Spleen (tissue), 13 donors: ENCODE results near the gene SPDYE1. TPM values are rescaled to one million over a fixed set of nuclear protein-coding genes. Genes with fewer than 3 reads are reported as not detected.
"Not testable (repeated sequence)": the region's sequence is repeated elsewhere in the genome, so short reads cannot be mapped to it uniquely, and the experiment has no call there.

Experiments used
- DNase-seq: peaks from one replicate; pipeline ENCODE4 v3.0.0-alpha.2; 2020
- H3K27ac ChIP-seq, 8 donors: fragments of 200-600 bp; sonication (generic) in 7 of 8; 1 replicate in 4 of 8; 2 replicates in 4 of 8; pipeline versions ENCODE4 v1.5.0 to v1.8.0; 2016 to 2021; ENCODE audit warnings: inconsistent platforms in 4 of 8, mild to moderate bottlenecking in 4 of 8, moderate library complexity in 1 of 8
- H3K27me3 ChIP-seq, 7 donors: fragments of 200-600 bp; sonication (generic) in 6 of 7; replicated peaks in 1 of 7; 1 replicate in 4 of 7; 2 replicates in 3 of 7; pipeline versions ENCODE4 v1.5.0 to v1.8.0; 2016 to 2021; ENCODE audit warnings: inconsistent platforms in 3 of 7, mild to moderate bottlenecking in 1 of 7
- H3K36me3 ChIP-seq, 6 donors: fragments of 200-600 bp; sonication (generic) in 5 of 6; 1 replicate in 4 of 6; 2 replicates in 2 of 6; pipeline versions ENCODE4 v1.5.0 to v1.8.0; 2016 to 2021; ENCODE audit warnings: inconsistent platforms in 2 of 6
- H3K4me1 ChIP-seq, 6 donors: fragments of 200-600 bp; sonication (generic) in 5 of 6; 1 replicate in 3 of 6; 2 replicates in 3 of 6; pipeline versions ENCODE4 v1.5.0 to v1.8.0; 2016 to 2021; ENCODE audit warnings: inconsistent platforms in 3 of 6
- H3K4me3 ChIP-seq, 8 donors: fragments of 200-600 bp; sonication (generic) in 7 of 8; 1 replicate in 4 of 8; 2 replicates in 4 of 8; pipeline versions ENCODE4 v1.5.0 to v1.8.0; 2016 to 2021; ENCODE audit warnings: inconsistent platforms in 4 of 8, mild to moderate bottlenecking in 4 of 8, moderate library complexity in 2 of 8
- H3K9me3 ChIP-seq, 8 donors: fragments of 200-600 bp; sonication (generic) in 7 of 8; 1 replicate in 4 of 8; 2 replicates in 4 of 8; pipeline versions ENCODE4 v1.5.0 to v1.8.0; 2016 to 2021; ENCODE audit warnings: inconsistent platforms in 4 of 8
- POLR2A ChIP-seq, 3 donors: fragments of 450-650 bp; IDR thresholded peaks; one replicate each; pipeline ENCODE4 v1.5.1; 2017; ENCODE audit warnings: antibody characterized with exemption in 3 of 3, mild to moderate bottlenecking in 1 of 3
- POLR2AphosphoS5 ChIP-seq, 3 donors: sonication (generic); formaldehyde crosslinking; IDR thresholded peaks; one replicate each; pipeline ENCODE4 v1.5.1; 2017; ENCODE audit warnings: antibody characterized with exemption in 3 of 3
- WGBS, 5 donors: extraction: QIAGEN DNeasy Blood & Tissue Kit in 3 of 5; methylation state at CpG; one replicate each; pipeline versions ENCODE4 v1.1.5 to v1.1.7; 2013 to 2018; 5-methylcytosine and 5-hydroxymethylcytosine counted together
- intact Hi-C: fragments of 100-400 bp; cut with DNase I; formaldehyde crosslinking; loops from one replicate; pipeline ENCODE4 v1.15.0; 2023; ENCODE audit warnings: low total_unique reads
- long read RNA-seq, 2 donors: transcript quantifications; one replicate each; lab custom pipeline, GENCODE V29; 2026
- polyA plus RNA-seq, 3 donors: library from polyadenylated mRNA; stranded (reverse); fragments of 200-250 nt; gene quantifications; one replicate each; pipeline ENCODE4 v1.2.1, GENCODE V29; 2013
- total RNA-seq, 7 donors: library from RNA; depleted of rRNA in 3 of 7; stranded (reverse); fragments of >200 nt in 3 of 7; fragmentation: NEBNext Ultra II Directional in 4 of 7; extraction: Animal tissue kit (Norgen Biotek cat#: 25700) in 4 of 7; gene quantifications; one replicate each; pipeline versions ENCODE4 v1.1.0 to v1.2.1, GENCODE V29; 2016 to 2021
- TF ChIP-seq, protein P1 (sequence below), 11 experiments: fragments of 200-600 bp in 7 of 11; fragments of 450-650 bp in 4 of 11; sonication (generic) in 4 of 11; IDR thresholded peaks in 8 of 11; conservative IDR thresholded peaks in 3 of 11; 1 replicate in 7 of 11; 2 replicates in 4 of 11; pipeline versions ENCODE4 v1.4.0 to v1.8.0; 2016 to 2021; ENCODE audit warnings: antibody characterized with exemption in 11 of 11, inconsistent platforms in 4 of 11, mild to moderate bottlenecking in 1 of 11
- donor health status: healthy with polysubstance abuse.
- donor health status: DM: no; HTN: no; CAD: no; lungs with moderate emphysema.
- donor health status: DM: no; HTN: no; CAD: no.
- donor health status: Bipolar disorder and iron deficiency.
- donor health status: healthy.
- donor health status: DM: no; HTN: no; CAD: no.
- donor health status: DM: yes; HTN: yes; CAD: no.

Gene SPDYE1, protein sequence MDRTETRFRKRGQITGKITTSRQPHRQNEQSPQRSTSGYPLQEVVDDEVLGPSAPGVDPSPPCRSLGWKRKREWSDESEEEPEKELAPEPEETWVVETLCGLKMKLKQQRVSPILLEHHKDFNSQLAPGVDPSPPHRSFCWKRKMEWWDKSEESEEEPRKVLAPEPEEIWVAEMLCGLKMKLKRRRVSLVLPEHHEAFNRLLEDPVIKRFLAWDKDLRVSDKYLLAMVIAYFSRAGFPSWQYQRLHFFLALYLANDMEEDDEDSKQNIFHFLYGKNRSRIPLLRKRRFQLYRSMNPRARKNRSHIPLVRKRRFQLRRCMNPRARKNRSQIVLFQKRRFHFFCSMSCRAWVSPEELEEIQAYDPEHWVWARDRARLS
- total RNA-seq, result not detected
- polyA plus RNA-seq, result not detected
- long read RNA-seq, donor 1, result 0 reads
- long read RNA-seq, donor 2, result 0 reads

DNA sequence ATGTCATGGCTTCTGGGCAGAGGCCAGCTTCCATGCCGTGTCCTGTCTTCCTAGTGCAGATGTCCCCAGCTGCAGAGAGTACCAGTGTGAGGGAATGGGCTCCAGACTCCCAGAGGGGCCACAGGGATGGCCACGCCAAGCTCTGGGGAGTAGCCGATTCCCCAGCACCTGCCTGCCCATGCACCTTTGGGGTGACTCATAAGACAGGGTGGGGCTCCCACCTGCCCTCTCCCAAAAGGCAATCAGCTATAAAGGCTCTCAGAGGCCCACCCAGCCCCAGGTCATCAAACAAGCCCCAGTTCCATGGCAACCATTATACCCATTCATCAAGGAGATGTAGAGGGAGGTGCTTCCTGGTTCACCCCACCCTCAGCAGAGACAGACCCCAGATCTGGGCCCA lies at the start of gene SPDYE1:
Gene SPDYE1, plus strand, starts transcription at position 366 of the 400 bp plus-strand sequence. CDS start 2,053 bp downstream, outside the sequence.
- H3K27me3 ChIP-seq, intact Hi-C loops, H3K27ac ChIP-seq, H3K4me1 ChIP-seq, H3K9me3 ChIP-seq, H3K4me3 ChIP-seq, H3K36me3 ChIP-seq, DNase-seq: not testable (repeated sequence)
- WGBS, 5 donors, result 97 to 98% (median 98%) methylated on average over 3 of the region's 3 CpGs; no CpG with 5 or more reads in 2 of the 5 donors

DNA sequence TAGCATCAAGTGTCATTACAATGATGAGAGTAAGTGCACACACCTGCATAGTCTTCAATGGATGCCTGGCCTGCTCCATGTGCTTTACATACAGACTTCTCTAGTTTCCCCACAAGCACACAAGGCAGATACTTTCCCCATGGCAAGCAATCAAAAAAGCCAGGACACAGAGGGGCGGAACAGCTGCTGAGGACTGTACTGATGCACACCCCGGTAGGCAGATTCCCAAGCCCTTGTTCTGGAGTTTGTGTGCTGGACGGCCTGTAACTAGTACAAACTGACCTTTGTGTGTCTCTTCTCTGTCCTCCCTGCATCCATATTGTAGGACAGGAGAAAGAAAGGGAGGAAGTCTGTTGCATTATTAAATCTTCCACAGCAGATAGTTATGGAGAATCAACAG lies 45.7 kb upstream of the SPDYE1 start:
- no peak overlapping the region for H3K27ac ChIP-seq
- TF ChIP-seq, protein P1, sequence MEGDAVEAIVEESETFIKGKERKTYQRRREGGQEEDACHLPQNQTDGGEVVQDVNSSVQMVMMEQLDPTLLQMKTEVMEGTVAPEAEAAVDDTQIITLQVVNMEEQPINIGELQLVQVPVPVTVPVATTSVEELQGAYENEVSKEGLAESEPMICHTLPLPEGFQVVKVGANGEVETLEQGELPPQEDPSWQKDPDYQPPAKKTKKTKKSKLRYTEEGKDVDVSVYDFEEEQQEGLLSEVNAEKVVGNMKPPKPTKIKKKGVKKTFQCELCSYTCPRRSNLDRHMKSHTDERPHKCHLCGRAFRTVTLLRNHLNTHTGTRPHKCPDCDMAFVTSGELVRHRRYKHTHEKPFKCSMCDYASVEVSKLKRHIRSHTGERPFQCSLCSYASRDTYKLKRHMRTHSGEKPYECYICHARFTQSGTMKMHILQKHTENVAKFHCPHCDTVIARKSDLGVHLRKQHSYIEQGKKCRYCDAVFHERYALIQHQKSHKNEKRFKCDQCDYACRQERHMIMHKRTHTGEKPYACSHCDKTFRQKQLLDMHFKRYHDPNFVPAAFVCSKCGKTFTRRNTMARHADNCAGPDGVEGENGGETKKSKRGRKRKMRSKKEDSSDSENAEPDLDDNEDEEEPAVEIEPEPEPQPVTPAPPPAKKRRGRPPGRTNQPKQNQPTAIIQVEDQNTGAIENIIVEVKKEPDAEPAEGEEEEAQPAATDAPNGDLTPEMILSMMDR (IDR thresholded peaks at IDR 0.05 in 8 of 11, conservative IDR thresholded peaks at IDR 0.05 in 3 of 11), result no peak
- TF ChIP-seq POLR2AphosphoS5 (IDR thresholded peaks at IDR 0.05) (no peak), POLR2A (IDR thresholded peaks at IDR 0.05) (no peak)
- 87 to 98% (median 93%) methylated on average over 3 of the region's 3 CpGs for WGBS, 5 donors

DNA sequence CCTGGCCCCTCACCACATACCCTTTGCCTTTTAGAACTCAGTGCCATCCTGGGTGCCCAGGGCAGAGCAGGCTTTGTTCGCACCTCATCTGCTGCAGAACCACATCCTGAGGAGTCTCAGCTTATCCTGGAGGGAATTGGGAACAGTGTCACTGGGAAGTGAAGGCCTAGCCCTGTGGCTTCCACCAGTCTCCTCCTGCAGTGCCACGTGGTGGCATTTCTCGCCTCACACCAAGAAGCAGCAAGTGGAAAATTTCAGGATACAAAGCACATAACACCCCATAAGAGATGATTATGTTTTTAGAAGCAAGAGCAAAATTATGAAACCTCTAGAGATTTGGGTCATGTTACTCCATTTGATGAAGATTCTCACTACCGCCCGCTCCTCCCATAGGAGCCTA lies 44.6 kb upstream of the SPDYE1 start:
- Histone ChIP-seq H3K4me3 (no peak overlapping the region), H3K27me3 (no peaks in the 10 kb centered on the region), H3K9me3 (no peaks in the 10 kb centered on the region), H3K27ac (no peak overlapping the region), H3K36me3 (peaks cover 0 to 75% (median 41%) of the 10 kb centered on the region in 6 donors), H3K4me1 (no peaks in the 10 kb centered on the region)
- WGBS, 5 donors, result 95 to 98% (median 96%) methylated on average over 5 of the region's 5 CpGs
- TF ChIP-seq, protein P1 (IDR thresholded peaks at IDR 0.05 in 8 of 11, conservative IDR thresholded peaks at IDR 0.05 in 3 of 11), result no peak
- no peak for TF ChIP-seq POLR2A (IDR thresholded peaks at IDR 0.05)
- TF ChIP-seq POLR2AphosphoS5 (IDR thresholded peaks at IDR 0.05), result no peak
- intact Hi-C loops, result no loop called here
- no peak for DNase-seq

More for the DNA sequence above, 45.7 kb upstream of the SPDYE1 start:
- Histone ChIP-seq H3K36me3 (peaks cover 0 to 84% (median 43%) of the 10 kb centered on the region in 6 donors), H3K4me1 (no peaks in the 10 kb centered on the region), H3K27me3 (no peaks in the 10 kb centered on the region), H3K9me3 (peaks cover 0 to 4% (median 0%) of the 10 kb centered on the region in 8 donors), H3K4me3 (no peak overlapping the region)
- no peak for DNase-seq
- intact Hi-C loops, result no loop called here

DNA sequence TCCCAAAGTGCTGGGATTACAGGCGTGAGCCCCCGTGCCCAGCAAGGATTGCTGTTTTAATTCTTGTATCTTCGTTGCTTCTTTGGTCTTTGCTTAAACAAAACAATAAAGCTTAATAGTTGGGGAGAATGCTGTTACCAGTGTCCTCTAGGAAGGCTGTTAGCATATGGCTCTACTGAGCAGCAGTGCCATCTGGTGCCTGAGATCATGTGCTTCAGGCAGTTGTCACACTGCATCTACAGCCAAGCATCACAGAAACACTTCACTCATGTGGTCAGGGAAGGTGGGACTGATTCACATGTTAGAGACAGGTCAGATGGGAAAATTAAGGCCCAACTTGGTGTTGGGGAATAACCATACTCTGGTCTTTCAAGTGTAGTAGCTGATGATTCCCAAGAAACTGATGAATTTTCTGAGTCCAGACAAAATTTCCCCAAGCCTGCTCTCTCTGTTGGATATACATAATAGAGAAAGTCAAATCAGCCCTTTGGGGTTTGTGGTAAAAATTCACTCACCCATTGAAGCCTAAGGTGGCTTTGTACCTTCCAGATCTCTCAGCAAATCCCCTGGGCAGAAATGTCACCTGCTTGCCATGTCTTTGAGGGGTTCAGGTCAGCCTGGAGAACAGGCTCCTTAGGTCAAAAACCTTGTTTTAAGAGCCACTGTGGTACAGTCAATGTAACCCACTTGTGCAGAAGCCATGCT lies 43.0 kb upstream of the SPDYE1 start:
- DNase-seq, result no peak
- intact Hi-C loops, result no loop called here
- peaks cover 0 to 60% (median 29%) of the 10 kb centered on the region in 6 donors for H3K36me3 ChIP-seq

More for the DNA sequence above, 43.0 kb upstream of the SPDYE1 start:
- Histone ChIP-seq H3K27ac (no peak overlapping the region), H3K9me3 (no peaks in the 10 kb centered on the region), H3K4me1 (no peaks in the 10 kb centered on the region), H3K4me3 (no peak overlapping the region), H3K27me3 (no peaks in the 10 kb centered on the region)
- WGBS, 5 donors, result 69 to 91% (median 74%) methylated on average over 3 of the region's 3 CpGs
- TF ChIP-seq POLR2AphosphoS5 (IDR thresholded peaks at IDR 0.05), result no peak
- TF ChIP-seq, protein P1 (IDR thresholded peaks at IDR 0.05 in 8 of 11, conservative IDR thresholded peaks at IDR 0.05 in 3 of 11), result peak in 3 of 11 experiments; percentile 13 to 31 (median 13)
